ENCODE measurements around the gene CNEP1R1.
A peak's percentile ranks its signal among the peaks of the same experiment; 100 is the strongest.

The CNEP1R1 gene

GRCh38 chr16:50015631-50016030 is 9.4 kb upstream of the CNEP1R1 start:
- Histone ChIP-seq H3K36me3 (ENCODE audit: control insufficient read depth, insufficient read depth, low read length) (no peaks in the 10 kb centered on the region), H3K4me1 (ENCODE audit: control insufficient read depth, insufficient read depth, low read length, poor library complexity, severe bottlenecking) (no peaks in the 10 kb centered on the region), H3K4me3 (ENCODE audit: extremely low read depth, insufficient read depth, low read length, poor library complexity, severe bottlenecking) (no peak overlapping the region), H3K9me3 (ENCODE audit: control insufficient read depth, low read length) (no peaks in the 10 kb centered on the region), H3K27ac (ENCODE audit: low read depth, low read length, severe bottlenecking) (no peak overlapping the region)
- WGBS, 2 experiments (ENCODE audit: insufficient coverage in 2 of 2) = 85 to 86% methylated on average over 2 of the region's 2 CpGs

GRCh38 chr16:50017553-50017952 is 7.5 kb upstream of the CNEP1R1 start:
- WGBS, 2 experiments (ENCODE audit: insufficient coverage in 2 of 2) = 88 to 93% methylated on average over 5 to 7 of the region's 9 CpGs
- no peak overlapping the region for H3K4me3 ChIP-seq (ENCODE audit: extremely low read depth, insufficient read depth, low read length, poor library complexity, severe bottlenecking)
- H3K27ac ChIP-seq (ENCODE audit: low read depth, low read length, severe bottlenecking) = no peak overlapping the region
- H3K4me1 ChIP-seq (ENCODE audit: control insufficient read depth, insufficient read depth, low read length, poor library complexity, severe bottlenecking) = no peaks in the 10 kb centered on the region
- no peaks in the 10 kb centered on the region for H3K36me3 ChIP-seq (ENCODE audit: control insufficient read depth, insufficient read depth, low read length)
- H3K9me3 ChIP-seq (ENCODE audit: control insufficient read depth, low read length) = no peaks in the 10 kb centered on the region

GRCh38 chr16:50021544-50021943 is 3.5 kb upstream of the CNEP1R1 start:
- Histone ChIP-seq H3K36me3 (ENCODE audit: control insufficient read depth, insufficient read depth, low read length) (peaks cover 1% of the 10 kb centered on the region), H3K4me1 (ENCODE audit: control insufficient read depth, insufficient read depth, low read length, poor library complexity, severe bottlenecking) (peaks cover 2% of the 10 kb centered on the region), H3K9me3 (ENCODE audit: control insufficient read depth, low read length) (no peaks in the 10 kb centered on the region), H3K27ac (ENCODE audit: low read depth, low read length, severe bottlenecking) (no peak overlapping the region), H3K4me3 (ENCODE audit: extremely low read depth, insufficient read depth, low read length, poor library complexity, severe bottlenecking) (no peak overlapping the region)
- WGBS, 2 experiments (ENCODE audit: insufficient coverage in 2 of 2) = 47 to 50% methylated on average over 1 to 2 of the region's 2 CpGs

GRCh38 chr16:50023641-50024040 is 1.4 kb upstream of the CNEP1R1 start:
- H3K9me3 ChIP-seq (ENCODE audit: control insufficient read depth, low read length) = no peaks in the 10 kb centered on the region
- WGBS, 2 experiments (ENCODE audit: insufficient coverage in 2 of 2) = 60 to 94% methylated on average over 1 to 2 of the region's 4 CpGs
- H3K36me3 ChIP-seq (ENCODE audit: control insufficient read depth, insufficient read depth, low read length) = peaks cover 19% of the 10 kb centered on the region
- H3K27ac ChIP-seq (ENCODE audit: low read depth, low read length, severe bottlenecking) = peak overlapping the region; percentile 50
- H3K4me3 ChIP-seq (ENCODE audit: extremely low read depth, insufficient read depth, low read length, poor library complexity, severe bottlenecking) = no peak overlapping the region
- peaks cover 2% of the 10 kb centered on the region for H3K4me1 ChIP-seq (ENCODE audit: control insufficient read depth, insufficient read depth, low read length, poor library complexity, severe bottlenecking)

- Histone ChIP-seq H3K27ac (ENCODE audit: low read depth, low read length, severe bottlenecking) (no peak overlapping the region), H3K4me1 (ENCODE audit: control insufficient read depth, insufficient read depth, low read length, poor library complexity, severe bottlenecking) (peaks cover 2% of the 10 kb centered on the region), H3K9me3 (ENCODE audit: control insufficient read depth, low read length) (no peaks in the 10 kb centered on the region), H3K4me3 (ENCODE audit: extremely low read depth, insufficient read depth, low read length, poor library complexity, severe bottlenecking) (no peak overlapping the region), H3K36me3 (ENCODE audit: control insufficient read depth, insufficient read depth, low read length) (peaks cover 23% of the 10 kb centered on the region)
- 92 to 95% methylated on average over 4 to 6 of the region's 11 CpGs for WGBS, 2 experiments (ENCODE audit: insufficient coverage in 2 of 2)
Observed at GRCh38 chr16:50024207-50024606, 818 bp upstream of the CNEP1R1 start.

- no peak overlapping the region for H3K27ac ChIP-seq (ENCODE audit: low read depth, low read length, severe bottlenecking)
- no peaks in the 10 kb centered on the region for H3K9me3 ChIP-seq (ENCODE audit: control insufficient read depth, low read length)
- 1 to 4% methylated on average over 10 to 15 of the region's 17 CpGs for WGBS, 2 experiments (ENCODE audit: insufficient coverage in 2 of 2)
- H3K4me3 ChIP-seq (ENCODE audit: extremely low read depth, insufficient read depth, low read length, poor library complexity, severe bottlenecking) = peak overlapping the region; percentile 96
- H3K36me3 ChIP-seq (ENCODE audit: control insufficient read depth, insufficient read depth, low read length) = peaks cover 35% of the 10 kb centered on the region
- H3K4me1 ChIP-seq (ENCODE audit: control insufficient read depth, insufficient read depth, low read length, poor library complexity, severe bottlenecking) = peaks cover 2% of the 10 kb centered on the region
Observed at GRCh38 chr16:50025537-50025931, 509 bp downstream of the CNEP1R1 start.

GRCh38 chr16:50027829-50028228 is 2.8 kb downstream of the CNEP1R1 start:
- H3K36me3 ChIP-seq (ENCODE audit: control insufficient read depth, insufficient read depth, low read length) = peaks cover 58% of the 10 kb centered on the region
- no peak overlapping the region for H3K27ac ChIP-seq (ENCODE audit: low read depth, low read length, severe bottlenecking)
- no peaks in the 10 kb centered on the region for H3K9me3 ChIP-seq (ENCODE audit: control insufficient read depth, low read length)
- H3K4me3 ChIP-seq (ENCODE audit: extremely low read depth, insufficient read depth, low read length, poor library complexity, severe bottlenecking) = no peak overlapping the region
- 97 to 100% methylated on average over 3 of the region's 5 CpGs for WGBS, 2 experiments (ENCODE audit: insufficient coverage in 2 of 2)
- peaks cover 2% of the 10 kb centered on the region for H3K4me1 ChIP-seq (ENCODE audit: control insufficient read depth, insufficient read depth, low read length, poor library complexity, severe bottlenecking)

- H3K36me3 ChIP-seq (ENCODE audit: control insufficient read depth, insufficient read depth, low read length) = peaks cover 51% of the 10 kb centered on the region
- WGBS, 2 experiments (ENCODE audit: insufficient coverage in 2 of 2) = 92 to 94% methylated on average over 2 of the region's 3 CpGs
Observed at GRCh38 chr16:50035468-50035992, 10.5 kb downstream of the CNEP1R1 start.

GRCh38 chr16:50036426-50036825 is 11.4 kb downstream of the CNEP1R1 start:
- no peaks in the 10 kb centered on the region for H3K4me1 ChIP-seq (ENCODE audit: control insufficient read depth, insufficient read depth, low read length, poor library complexity, severe bottlenecking)
- H3K36me3 ChIP-seq (ENCODE audit: control insufficient read depth, insufficient read depth, low read length) = peaks cover 42% of the 10 kb centered on the region
- H3K9me3 ChIP-seq (ENCODE audit: control insufficient read depth, low read length) = no peaks in the 10 kb centered on the region
- WGBS, 2 experiments (ENCODE audit: insufficient coverage in 2 of 2) = 100% methylated on average over 1 of the region's 3 CpGs; no CpG with 5 or more reads in 1 of the 2 experiments
- no peak overlapping the region for H3K27ac ChIP-seq (ENCODE audit: low read depth, low read length, severe bottlenecking)
- no peak overlapping the region for H3K4me3 ChIP-seq (ENCODE audit: extremely low read depth, insufficient read depth, low read length, poor library complexity, severe bottlenecking)

More at GRCh38 chr16:50035468-50035992, 10.5 kb downstream of the CNEP1R1 start:
- H3K4me3 ChIP-seq (ENCODE audit: extremely low read depth, insufficient read depth, low read length, poor library complexity, severe bottlenecking) = no peak overlapping the region
- no peaks in the 10 kb centered on the region for H3K4me1 ChIP-seq (ENCODE audit: control insufficient read depth, insufficient read depth, low read length, poor library complexity, severe bottlenecking)
- H3K9me3 ChIP-seq (ENCODE audit: control insufficient read depth, low read length) = no peaks in the 10 kb centered on the region
- H3K27ac ChIP-seq (ENCODE audit: low read depth, low read length, severe bottlenecking) = no peak overlapping the region

- H3K36me3 ChIP-seq (ENCODE audit: control insufficient read depth, insufficient read depth, low read length) = peaks cover 29% of the 10 kb centered on the region
- H3K9me3 ChIP-seq (ENCODE audit: control insufficient read depth, low read length) = no peaks in the 10 kb centered on the region
- no peak overlapping the region for H3K4me3 ChIP-seq (ENCODE audit: extremely low read depth, insufficient read depth, low read length, poor library complexity, severe bottlenecking)
- no peak overlapping the region for H3K27ac ChIP-seq (ENCODE audit: low read depth, low read length, severe bottlenecking)
- no peaks in the 10 kb centered on the region for H3K4me1 ChIP-seq (ENCODE audit: control insufficient read depth, insufficient read depth, low read length, poor library complexity, severe bottlenecking)
- WGBS, 2 experiments (ENCODE audit: insufficient coverage in 2 of 2) = 100% methylated on average over 1 of the region's 2 CpGs; no CpG with 5 or more reads in 1 of the 2 experiments
Observed at GRCh38 chr16:50037662-50038220, 12.7 kb downstream of the CNEP1R1 start.

- Histone ChIP-seq H3K4me1 (ENCODE audit: control insufficient read depth, insufficient read depth, low read length, poor library complexity, severe bottlenecking) (no peaks in the 10 kb centered on the region), H3K36me3 (ENCODE audit: control insufficient read depth, insufficient read depth, low read length) (peaks cover 24% of the 10 kb centered on the region), H3K9me3 (ENCODE audit: control insufficient read depth, low read length) (no peaks in the 10 kb centered on the region), H3K27ac (ENCODE audit: low read depth, low read length, severe bottlenecking) (no peak overlapping the region), H3K4me3 (ENCODE audit: extremely low read depth, insufficient read depth, low read length, poor library complexity, severe bottlenecking) (no peak overlapping the region)
- WGBS, 2 experiments (ENCODE audit: insufficient coverage in 2 of 2) = 79 to 100% methylated on average over 1 to 2 of the region's 4 CpGs
Observed at GRCh38 chr16:50038286-50038685, 13.3 kb downstream of the CNEP1R1 start.

All from mesodermal cell (in vitro differentiated cells).